ENCODE results near the gene SPCS3. TPM values are rescaled to one million over a fixed set of nuclear protein-coding genes. Genes with fewer than 3 reads are reported as not detected.

SPCS3 gene
- total RNA-seq, 1 experiment from 2014 or later, result 117 TPM

DNA sequence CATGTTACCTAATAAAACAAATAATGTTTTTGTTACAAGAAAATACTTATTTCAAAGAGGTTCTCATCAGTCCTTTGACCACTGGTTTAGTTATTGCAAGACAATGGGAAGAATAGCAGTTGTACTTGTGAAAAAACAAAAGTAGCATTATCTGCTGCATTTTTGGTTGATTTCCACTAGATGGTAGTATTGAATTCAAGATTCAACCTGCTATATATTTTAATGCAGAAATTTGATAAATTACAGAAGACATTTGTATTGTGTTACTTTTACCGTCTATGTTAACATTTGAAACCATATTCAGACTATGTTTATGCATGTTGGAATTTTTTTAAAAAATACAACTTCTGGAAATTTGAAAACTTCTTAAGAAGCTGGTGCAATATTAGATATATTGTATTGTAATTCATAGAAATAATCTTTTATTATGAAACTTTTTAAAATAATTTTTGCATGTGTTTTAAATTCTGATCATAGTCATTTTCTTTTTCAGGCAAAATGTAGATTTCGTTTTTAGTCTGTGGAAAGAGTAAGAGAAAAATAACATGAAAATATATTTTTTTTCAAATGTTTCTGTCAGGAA lies 56.4 kb downstream of the SPCS3 start:
- TF ChIP-seq IRF2 (CRISPR knock-in tag; IDR thresholded peaks at IDR 0.05; ENCODE audit: borderline replicate concordance, low read depth), result no peak
- no peak for TF ChIP-seq TCF7 (CRISPR knock-in tag; IDR thresholded peaks at IDR 0.05; ENCODE audit: low read depth)
- TF ChIP-seq, protein P1, sequence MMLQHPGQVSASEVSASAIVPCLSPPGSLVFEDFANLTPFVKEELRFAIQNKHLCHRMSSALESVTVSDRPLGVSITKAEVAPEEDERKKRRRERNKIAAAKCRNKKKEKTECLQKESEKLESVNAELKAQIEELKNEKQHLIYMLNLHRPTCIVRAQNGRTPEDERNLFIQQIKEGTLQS (CRISPR knock-in tag; conservative IDR thresholded peaks at IDR 0.05), result no peak
- TF ChIP-seq SMAD4 (CRISPR knock-in tag; IDR thresholded peaks at IDR 0.05), result no peak
- CTCF ChIA-PET, result interaction anchor here (2.1 kb wide), 1 partner anchor 671 kb away, joined by 19 read pairs; no protein-coding TSS in a partner anchor

GRCh38 chr4:176377780-176378179 lies 58.0 kb downstream of the SPCS3 start:
- Mint-ChIP-seq H3K4me3 (no peak overlapping the region), H3K4me1 (no peaks in the 10 kb centered on the region)
- no peak for DNase-seq (ENCODE audit: low spot score)

More for the DNA sequence above, 56.4 kb downstream of the SPCS3 start:
- no peak overlapping the region for H3K27ac Mint-ChIP-seq
- ATAC-seq, result no peak
- POLR2A ChIA-PET, result no interaction called here
- no peaks in the 10 kb centered on the region for H3K36me3 Mint-ChIP-seq
- DNase-seq (ENCODE audit: low spot score), result no peak
- H3K27me3 Mint-ChIP-seq (ENCODE audit: low read depth), result no peaks in the 10 kb centered on the region
- peaks cover 6% of the 10 kb centered on the region; the same call in 1 of the 2 replicates for H3K9me3 Mint-ChIP-seq
- H3K4me3 Mint-ChIP-seq, result no peak overlapping the region
- H3K4me1 Mint-ChIP-seq, result no peaks in the 10 kb centered on the region

More at GRCh38 chr4:176377780-176378179, 58.0 kb downstream of the SPCS3 start:
- no peaks in the 10 kb centered on the region for H3K27me3 Mint-ChIP-seq (ENCODE audit: low read depth)
- CTCF ChIA-PET, result interaction anchor here (2.1 kb wide), 1 partner anchor 669 kb away, joined by 19 read pairs; no protein-coding TSS in a partner anchor
- H3K9me3 Mint-ChIP-seq, result peaks cover 6% of the 10 kb centered on the region; the same call in 1 of the 2 replicates
- TF ChIP-seq TCF7 (CRISPR knock-in tag; IDR thresholded peaks at IDR 0.05; ENCODE audit: low read depth) (no peak), CREM (CRISPR knock-in tag; IDR thresholded peaks at IDR 0.05) (no peak), NFYB (CRISPR knock-in tag; conservative IDR thresholded peaks at IDR 0.05; ENCODE audit: low read depth) (no peak), ZNF671 (CRISPR knock-in tag; IDR thresholded peaks at IDR 0.05) (no peak), AR (CRISPR knock-in tag; IDR thresholded peaks at IDR 0.05) (no peak), FOXJ3 (CRISPR knock-in tag; IDR thresholded peaks at IDR 0.05; ENCODE audit: borderline replicate concordance) (no peak), NFATC4 (CRISPR knock-in tag; IDR thresholded peaks at IDR 0.05) (no peak), E2F1 (CRISPR knock-in tag; IDR thresholded peaks at IDR 0.05) (no peak), TEAD1 (CRISPR knock-in tag; IDR thresholded peaks at IDR 0.05) (no peak)
- TF ChIP-seq, protein P2, sequence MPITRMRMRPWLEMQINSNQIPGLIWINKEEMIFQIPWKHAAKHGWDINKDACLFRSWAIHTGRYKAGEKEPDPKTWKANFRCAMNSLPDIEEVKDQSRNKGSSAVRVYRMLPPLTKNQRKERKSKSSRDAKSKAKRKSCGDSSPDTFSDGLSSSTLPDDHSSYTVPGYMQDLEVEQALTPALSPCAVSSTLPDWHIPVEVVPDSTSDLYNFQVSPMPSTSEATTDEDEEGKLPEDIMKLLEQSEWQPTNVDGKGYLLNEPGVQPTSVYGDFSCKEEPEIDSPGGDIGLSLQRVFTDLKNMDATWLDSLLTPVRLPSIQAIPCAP (CRISPR knock-in tag; IDR thresholded peaks at IDR 0.05), result no peak
- TF ChIP-seq, protein P1 (CRISPR knock-in tag; conservative IDR thresholded peaks at IDR 0.05), result no peak
- peak; percentile 28; the same call in 1 of the 2 replicates for ATAC-seq
- H3K36me3 Mint-ChIP-seq, result no peaks in the 10 kb centered on the region
- H3K27ac Mint-ChIP-seq, result no peak overlapping the region
- POLR2A ChIA-PET, result no interaction called here

Data from WTC11 (cell line).